HCT116 (cell line): ENCODE data around the gene ARSI. TPM values are rescaled to one million over a fixed set of nuclear protein-coding genes. Genes with fewer than 3 reads are reported as not detected.

Source experiments
- ATAC-seq: fragments of 200-7000 bp; cut with Tn5 transposase; 2 replicates; pipeline ENCODE4 v1.9.1; 2020; ENCODE audit warnings: mild to moderate bottlenecking, moderate library complexity
- BruUV-seq: library from RNA; stranded (reverse); fragments of 400-500 nt; replicated peaks from 2 replicates; lab custom pipeline; 2021; lab: Mats Ljungman, UMichigan
- CTCF ChIA-PET: fragments of 300-600 bp; sonication (Branson Sonifier 250); formaldehyde crosslinking; loops from one replicate; lab custom pipeline; 2021; ENCODE audit warnings: antibody characterized with exemption; lab: Charles Lee
- POLR2A ChIA-PET: fragments of 300-600, 350-600 bp; sonication (Branson Sonifier 250); formaldehyde crosslinking; loops from one replicate; lab custom pipeline; 2021; ENCODE audit warnings: antibody characterized with exemption; lab: Charles Lee
- RAD21 ChIA-PET, 2 experiments: fragments of 300-600 bp; sonication (Branson Sonifier 250); formaldehyde crosslinking; loops; one replicate each; lab custom pipeline; 2023; ENCODE audit warnings: low total read pairs in 2 of 2; ENCODE audit not compliant: uncharacterized antibody in 2 of 2, unreplicated experiment in 2 of 2, low non-redundant PET in 1 of 2; lab: Charles Lee
- DNase-seq: peaks from one replicate; pipeline ENCODE4 v3.0.0-alpha.2; 2010; ENCODE audit warnings: low read depth, low spot score
- H2AFZ ChIP-seq: fragments of 200-600 bp; shearing (Covaris generic), sonication (generic); 2 replicates; pipeline ENCODE4 v1.6.1; 2017; ENCODE audit warnings: low read depth, mixed run types, mixed read lengths, antibody characterized with exemption, low read length; ENCODE audit not compliant: poor library complexity, severe bottlenecking
- H3K27ac ChIP-seq: 2 replicates; pipeline ENCODE4 v1.5.1; 2012; ENCODE audit warnings: low read depth, low read length
- H3K27me3 ChIP-seq: fragments of 200-600 bp; sonication (generic); 2 replicates; pipeline ENCODE4 v1.6.1; 2016; ENCODE audit warnings: mixed run types, low read length, mixed read lengths; ENCODE audit not compliant: insufficient read depth
- H3K36me3 ChIP-seq, 2 experiments: fragments of 200-500 bp in 1 of 2; fragments of 200-600 bp in 1 of 2; sonication (Bioruptor generic) in 1 of 2; sonication (generic) in 1 of 2; 2 replicates each; pipeline versions ENCODE4 v1.5.1 to v1.6.1; 2014 to 2016; ENCODE audit warnings: low read length in 2 of 2, inconsistent platforms in 1 of 2, mixed read lengths in 1 of 2, mixed run types in 1 of 2; ENCODE audit not compliant: insufficient read depth in 2 of 2, control insufficient read depth in 1 of 2
- H3K4me1 ChIP-seq, 2 experiments: fragments of 200-600 bp in 1 of 2; sonication (generic) in 1 of 2; 2 replicates each; pipeline versions ENCODE4 v1.5.1 to v1.6.1; 2012 to 2017; ENCODE audit warnings: low read length in 2 of 2, inconsistent platforms in 1 of 2, mild to moderate bottlenecking in 1 of 2, mixed read lengths in 1 of 2, mixed run types in 1 of 2, moderate library complexity in 1 of 2; ENCODE audit not compliant: insufficient read depth in 2 of 2, control insufficient read depth in 1 of 2
- H3K4me2 ChIP-seq: fragments of 200-600 bp; sonication (generic); 2 replicates; pipeline ENCODE4 v1.6.1; 2017; ENCODE audit warnings: mixed run types, low read length, mixed read lengths
- H3K4me3 ChIP-seq, 2 experiments: fragments of 200-600 bp in 1 of 2; sonication (generic) in 1 of 2; replicated peaks in 1 of 2; 2 replicates each; pipeline ENCODE4 v1.5.1; 2011 to 2016; ENCODE audit warnings: low read length in 2 of 2, control low read depth in 1 of 2, low read depth in 1 of 2, mild to moderate bottlenecking in 1 of 2, mixed read lengths in 1 of 2, mixed run types in 1 of 2
- H3K79me2 ChIP-seq: fragments of 200-600 bp; sonication (generic); 2 replicates; pipeline ENCODE4 v1.6.1; 2017; ENCODE audit warnings: mild to moderate bottlenecking, mixed run types, low read length, moderate library complexity, mixed read lengths; ENCODE audit not compliant: insufficient read depth
- H3K9ac ChIP-seq: fragments of 200-600 bp; sonication (generic); 2 replicates; pipeline ENCODE4 v1.6.1; 2016; ENCODE audit warnings: low read length, mixed read lengths
- H3K9me2 ChIP-seq: fragments of 200-600 bp; sonication (generic), shearing (Covaris generic); 2 replicates; pipeline ENCODE4 v1.6.1; 2017; ENCODE audit warnings: mixed run types, mild to moderate bottlenecking, moderate library complexity; ENCODE audit not compliant: insufficient read depth
- H3K9me3 ChIP-seq, 2 experiments: fragments of 200-500 bp in 1 of 2; fragments of 200-600 bp in 1 of 2; sonication (Bioruptor generic) in 1 of 2; sonication (generic) in 1 of 2; 2 replicates each; pipeline ENCODE4 v1.6.1; 2014 to 2017; ENCODE audit warnings: low read length in 2 of 2, mixed read lengths in 2 of 2, inconsistent platforms in 1 of 2, low read depth in 1 of 2, mild to moderate bottlenecking in 1 of 2, mixed run types in 1 of 2, moderate library complexity in 1 of 2; ENCODE audit not compliant: control insufficient read depth in 1 of 2, insufficient read depth in 1 of 2
- H4K20me1 ChIP-seq: fragments of 200-600 bp; sonication (generic), shearing (Covaris generic); 2 replicates; pipeline ENCODE4 v1.6.1; 2017; ENCODE audit warnings: mixed run types, mild to moderate bottlenecking, moderate library complexity; ENCODE audit not compliant: insufficient read depth
- CBX3 ChIP-seq: IDR thresholded peaks from 2 replicates; pipeline ENCODE4 v1.6.1; 2012; ENCODE audit warnings: low read depth
- CEBPB ChIP-seq: IDR thresholded peaks from 2 replicates; pipeline ENCODE4 v1.6.1; 2012; ENCODE audit warnings: low read depth
- EGR1 ChIP-seq: IDR thresholded peaks from 2 replicates; pipeline ENCODE4 v1.6.1; 2012; ENCODE audit warnings: low read depth
- ELF1 ChIP-seq: IDR thresholded peaks from 2 replicates; pipeline ENCODE4 v1.6.1; 2012; ENCODE audit warnings: low read depth, borderline replicate concordance
- EZH2 ChIP-seq: fragments of 200-600 bp; sonication (generic); IDR thresholded peaks from 2 replicates; pipeline ENCODE4 v1.6.1; 2017; ENCODE audit warnings: antibody characterized with exemption, mixed run types
- JUND ChIP-seq: IDR thresholded peaks from 2 replicates; pipeline ENCODE4 v1.6.1; 2012
- RAD21 ChIP-seq: IDR thresholded peaks from 2 replicates; pipeline ENCODE4 v1.6.1; 2012; ENCODE audit warnings: low read depth, mild to moderate bottlenecking
- SIN3A ChIP-seq: IDR thresholded peaks from 2 replicates; pipeline ENCODE4 v1.6.1; 2012; ENCODE audit warnings: low read depth
- SP1 ChIP-seq: IDR thresholded peaks from 2 replicates; pipeline ENCODE4 v1.6.1; 2012; ENCODE audit warnings: low read depth
- SRF ChIP-seq: IDR thresholded peaks from 2 replicates; pipeline ENCODE4 v1.6.1; 2012; ENCODE audit warnings: low read depth
- YY1 ChIP-seq: IDR thresholded peaks from 2 replicates; pipeline ENCODE4 v1.6.1; 2011; ENCODE audit warnings: low read length, low read depth, moderate library complexity, mild to moderate bottlenecking; ENCODE audit not compliant: insufficient replicate concordance; ENCODE audit errors: extremely low read depth
- ZFX ChIP-seq: fragments of 450-650 bp; IDR thresholded peaks from 2 replicates; pipeline ENCODE4 v1.6.1; 2017
- intact Hi-C: fragments of 100-400 bp; cut with micrococcal nuclease; formaldehyde crosslinking; loops from 2 replicates; pipeline ENCODE4 v1.10.0; 2022
- total RNA-seq: library from RNA; stranded (reverse); gene quantifications from one replicate; pipeline ENCODE4 v1.2.1, GENCODE V29; 2021; ENCODE audit not compliant: unreplicated experiment
- TF ChIP-seq, protein P1 (sequence below): IDR thresholded peaks from 2 replicates; pipeline ENCODE4 v1.6.1; 2012
- TF ChIP-seq, protein P2 (sequence below): IDR thresholded peaks from 2 replicates; pipeline ENCODE4 v1.6.1; 2012; ENCODE audit warnings: low read depth
- TF ChIP-seq, protein P3 (sequence below): IDR thresholded peaks from 2 replicates; pipeline ENCODE4 v1.6.1; 2012

ARSI gene
- total RNA-seq, 1 experiment from 2014 or later = 0.07 TPM

DNA sequence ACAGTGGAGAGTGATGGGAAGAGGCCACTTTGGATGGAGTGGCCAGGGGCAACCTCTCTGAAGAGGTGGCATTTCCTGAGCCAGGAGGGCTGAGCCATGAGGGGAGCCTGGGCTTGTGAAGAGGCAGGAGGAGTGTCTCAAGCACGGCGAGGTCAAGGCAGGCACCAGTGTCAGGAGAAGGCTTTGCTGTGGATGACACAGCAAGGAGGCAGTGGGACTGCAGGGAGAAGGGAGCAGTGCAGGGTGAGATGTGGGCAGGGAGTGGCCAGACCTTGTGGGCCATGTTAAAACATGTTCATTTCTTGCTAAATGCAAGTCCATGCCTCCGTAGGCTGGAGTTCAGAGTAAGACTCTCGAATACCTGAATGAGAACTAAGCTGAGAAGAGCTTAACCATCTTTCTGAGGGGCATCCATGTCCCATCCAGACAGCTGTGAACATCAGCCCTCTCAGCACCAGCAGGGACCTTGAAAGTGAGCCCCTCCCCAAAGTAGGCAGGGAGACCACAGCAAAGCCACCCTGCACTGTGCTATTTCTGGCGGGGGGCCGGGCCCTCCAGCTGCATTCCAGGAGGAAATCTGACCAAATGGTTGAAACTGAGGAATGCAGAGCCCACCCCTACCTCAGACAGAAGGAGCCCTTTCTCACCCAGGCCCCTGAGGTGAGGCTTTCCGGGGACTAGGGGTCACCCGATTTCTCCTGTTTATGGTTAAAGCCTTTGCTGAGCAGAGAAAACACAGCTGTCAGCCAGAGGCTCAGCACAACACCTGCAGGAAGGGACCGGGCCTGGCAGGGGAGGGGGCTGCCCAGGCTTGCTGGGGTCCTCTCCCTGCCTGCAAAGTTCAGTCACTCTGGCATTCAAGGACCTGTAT is 16.1 kb upstream of the ARSI start:
- intact Hi-C loops = no loop called here
- CTCF ChIA-PET = no interaction called here
- RAD21 ChIA-PET = no interaction called here
- Histone ChIP-seq H3K79me2 (no peaks in the 10 kb centered on the region), H3K9ac (no peak overlapping the region), H3K27me3 (no peaks in the 10 kb centered on the region), H3K4me1 (peaks cover 16 to 59% of the 10 kb centered on the region in 2 experiments), H3K4me2 (peak overlapping the region; percentile 69), H3K4me3 (no peak overlapping the region), H2AFZ (no peak overlapping the region), H3K36me3 (no peaks in the 10 kb centered on the region), H3K9me3 (no peaks in the 10 kb centered on the region), H3K9me2 (no peaks in the 10 kb centered on the region), H4K20me1 (no peaks in the 10 kb centered on the region), H3K27ac (no peak overlapping the region)
- no peak for TF ChIP-seq ELF1
- no peak for TF ChIP-seq SRF
- TF ChIP-seq, protein P1, sequence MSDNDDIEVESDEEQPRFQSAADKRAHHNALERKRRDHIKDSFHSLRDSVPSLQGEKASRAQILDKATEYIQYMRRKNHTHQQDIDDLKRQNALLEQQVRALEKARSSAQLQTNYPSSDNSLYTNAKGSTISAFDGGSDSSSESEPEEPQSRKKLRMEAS = no peak
- TF ChIP-seq EZH2 = no peak
- no peak for TF ChIP-seq SIN3A
- TF ChIP-seq RAD21 = no peak
- TF ChIP-seq SP1 = no peak
- no peak for TF ChIP-seq EGR1
- TF ChIP-seq ZFX = no peak
- TF ChIP-seq, protein P2, sequence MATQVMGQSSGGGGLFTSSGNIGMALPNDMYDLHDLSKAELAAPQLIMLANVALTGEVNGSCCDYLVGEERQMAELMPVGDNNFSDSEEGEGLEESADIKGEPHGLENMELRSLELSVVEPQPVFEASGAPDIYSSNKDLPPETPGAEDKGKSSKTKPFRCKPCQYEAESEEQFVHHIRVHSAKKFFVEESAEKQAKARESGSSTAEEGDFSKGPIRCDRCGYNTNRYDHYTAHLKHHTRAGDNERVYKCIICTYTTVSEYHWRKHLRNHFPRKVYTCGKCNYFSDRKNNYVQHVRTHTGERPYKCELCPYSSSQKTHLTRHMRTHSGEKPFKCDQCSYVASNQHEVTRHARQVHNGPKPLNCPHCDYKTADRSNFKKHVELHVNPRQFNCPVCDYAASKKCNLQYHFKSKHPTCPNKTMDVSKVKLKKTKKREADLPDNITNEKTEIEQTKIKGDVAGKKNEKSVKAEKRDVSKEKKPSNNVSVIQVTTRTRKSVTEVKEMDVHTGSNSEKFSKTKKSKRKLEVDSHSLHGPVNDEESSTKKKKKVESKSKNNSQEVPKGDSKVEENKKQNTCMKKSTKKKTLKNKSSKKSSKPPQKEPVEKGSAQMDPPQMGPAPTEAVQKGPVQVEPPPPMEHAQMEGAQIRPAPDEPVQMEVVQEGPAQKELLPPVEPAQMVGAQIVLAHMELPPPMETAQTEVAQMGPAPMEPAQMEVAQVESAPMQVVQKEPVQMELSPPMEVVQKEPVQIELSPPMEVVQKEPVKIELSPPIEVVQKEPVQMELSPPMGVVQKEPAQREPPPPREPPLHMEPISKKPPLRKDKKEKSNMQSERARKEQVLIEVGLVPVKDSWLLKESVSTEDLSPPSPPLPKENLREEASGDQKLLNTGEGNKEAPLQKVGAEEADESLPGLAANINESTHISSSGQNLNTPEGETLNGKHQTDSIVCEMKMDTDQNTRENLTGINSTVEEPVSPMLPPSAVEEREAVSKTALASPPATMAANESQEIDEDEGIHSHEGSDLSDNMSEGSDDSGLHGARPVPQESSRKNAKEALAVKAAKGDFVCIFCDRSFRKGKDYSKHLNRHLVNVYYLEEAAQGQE = no peak
- TF ChIP-seq JUND = no peak
- TF ChIP-seq, protein P3, sequence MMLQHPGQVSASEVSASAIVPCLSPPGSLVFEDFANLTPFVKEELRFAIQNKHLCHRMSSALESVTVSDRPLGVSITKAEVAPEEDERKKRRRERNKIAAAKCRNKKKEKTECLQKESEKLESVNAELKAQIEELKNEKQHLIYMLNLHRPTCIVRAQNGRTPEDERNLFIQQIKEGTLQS = no peak
- TF ChIP-seq YY1 = no peak
- no peak for TF ChIP-seq CBX3
- TF ChIP-seq CEBPB = no peak
- no TSS peak for BruUV-seq
- no peak for ATAC-seq
- DNase-seq = no peak
- POLR2A ChIA-PET = no interaction called here
